ENCODE data around the gene NTMT1.

DNA sequence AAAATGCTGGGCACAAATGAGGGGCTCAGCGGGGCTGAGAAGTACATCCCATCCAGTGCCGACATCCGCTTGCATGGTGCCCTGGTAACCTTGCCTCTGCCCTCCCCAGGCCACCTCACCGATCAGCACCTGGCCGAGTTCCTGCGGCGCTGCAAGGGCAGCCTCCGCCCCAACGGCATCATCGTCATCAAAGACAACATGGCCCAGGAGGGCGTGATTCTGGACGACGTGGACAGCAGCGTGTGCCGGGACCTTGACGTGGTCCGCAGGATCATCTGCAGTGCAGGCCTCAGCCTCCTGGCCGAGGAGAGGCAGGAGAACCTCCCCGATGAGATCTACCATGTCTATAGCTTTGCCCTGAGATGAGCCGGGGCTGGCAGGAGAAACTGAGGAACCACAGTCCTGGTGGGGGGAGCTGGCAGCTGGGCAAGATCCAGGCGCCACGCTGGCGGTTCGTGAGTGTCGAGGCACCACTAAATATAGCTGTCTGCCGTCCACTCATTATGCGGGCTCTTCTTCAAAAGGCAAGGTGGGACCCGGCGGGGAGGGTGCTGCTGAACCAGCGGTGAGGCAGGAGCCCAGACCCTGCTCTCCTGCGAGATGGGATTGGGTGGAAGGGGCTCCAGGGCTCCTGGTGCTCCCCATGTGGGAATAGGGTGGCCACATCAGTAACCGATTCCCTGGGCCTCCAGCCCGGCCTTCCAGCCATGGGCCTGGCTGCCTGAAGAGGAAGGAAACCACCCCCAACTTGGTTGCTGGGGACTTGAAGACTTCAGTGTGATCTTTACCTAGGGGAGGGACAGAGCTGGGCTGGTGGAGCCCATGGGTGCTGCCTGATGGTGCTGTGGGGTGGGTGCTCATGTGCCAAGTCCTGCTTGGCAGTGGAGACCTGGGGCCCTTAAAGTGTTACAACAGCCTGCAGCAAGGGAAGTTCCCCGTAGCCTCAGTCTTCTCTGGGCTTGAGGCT, 9.4 kb downstream of the NTMT1 start:
- TF ChIP-seq CTCF (IDR thresholded peaks at IDR 0.05; ENCODE audit: poor library complexity) (no peak), EZH2phosphoT487 (IDR thresholded peaks at IDR 0.05; ENCODE audit: low read depth, severe bottlenecking, unreplicated experiment) (no peak)

All from hepatocyte (in vitro differentiated cells).